Stimulated activated naive CD4-positive, alpha-beta T cell treated with Interleukin-2 at 50 U/mL for 16 hours (primary cell): ENCODE data around the gene DYNC2H1.
"Not testable (repeated sequence)": the region's sequence is repeated elsewhere in the genome, so short reads cannot be mapped to it uniquely, and the experiment has no call there.

Experiments used
- DNase-seq: peaks from one replicate; lab custom pipeline; 2025; lab: John Stamatoyannopoulos, UW

The DYNC2H1 gene

DNA sequence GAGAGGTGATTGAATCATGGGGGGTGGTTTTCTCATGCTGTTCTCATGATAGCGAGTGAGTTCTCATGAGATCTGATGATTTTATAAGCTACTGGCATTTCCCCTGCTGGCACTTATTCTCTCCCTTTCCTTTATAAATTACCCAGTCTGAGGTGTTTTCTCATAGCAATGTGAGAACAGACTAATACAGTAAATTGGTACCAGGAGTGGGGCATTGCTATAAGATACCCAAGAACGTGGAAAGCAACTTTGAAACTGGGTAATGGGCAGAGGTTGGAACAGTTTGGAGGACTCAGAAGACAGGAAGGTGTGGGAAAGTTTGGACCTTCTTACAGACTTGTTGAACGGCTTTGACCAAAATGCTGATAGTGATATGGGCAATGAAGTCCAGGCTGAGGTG, 265.0 kb downstream of the DYNC2H1 start:
- not testable (repeated sequence) for DNase-seq

DNA sequence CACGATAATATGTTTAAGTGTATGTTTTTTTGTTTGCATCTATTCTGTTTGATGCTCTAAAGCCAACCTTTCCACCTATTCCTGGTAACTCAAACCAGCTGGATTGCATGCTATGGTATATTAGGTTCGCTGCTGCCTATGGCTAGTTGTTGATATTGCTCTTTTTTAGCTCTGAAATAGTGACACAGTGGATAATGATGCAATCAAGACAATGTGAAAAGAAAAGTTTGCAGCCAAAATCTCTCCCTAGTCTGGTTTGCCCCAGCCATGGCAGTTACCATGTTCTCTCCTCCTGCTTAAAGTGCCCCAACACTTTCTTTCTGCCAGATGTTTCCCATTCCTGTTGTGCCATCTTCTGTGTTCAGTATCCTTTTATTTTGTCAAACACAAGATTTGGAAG, 269.7 kb downstream of the DYNC2H1 start:
- no peak for DNase-seq

DNA sequence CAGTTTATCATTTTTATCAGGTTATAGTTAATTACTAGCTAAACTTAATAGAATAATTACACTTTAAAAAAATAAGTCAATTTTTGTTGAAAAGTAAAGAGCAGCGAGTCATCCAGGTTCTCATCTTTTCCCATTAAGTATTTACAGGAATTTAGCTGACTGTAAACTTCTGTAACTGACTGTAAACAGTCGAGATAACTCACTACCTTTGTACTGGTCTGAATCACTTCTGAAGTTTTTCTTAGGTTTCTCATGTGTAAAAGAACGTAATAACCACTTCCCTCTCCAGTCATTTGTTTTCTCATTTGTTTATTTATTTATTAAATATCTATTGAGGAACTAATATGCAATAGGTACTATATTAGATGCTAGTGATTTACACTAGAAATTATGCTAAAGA, 270.8 kb downstream of the DYNC2H1 start:
- no peak for DNase-seq

DNA sequence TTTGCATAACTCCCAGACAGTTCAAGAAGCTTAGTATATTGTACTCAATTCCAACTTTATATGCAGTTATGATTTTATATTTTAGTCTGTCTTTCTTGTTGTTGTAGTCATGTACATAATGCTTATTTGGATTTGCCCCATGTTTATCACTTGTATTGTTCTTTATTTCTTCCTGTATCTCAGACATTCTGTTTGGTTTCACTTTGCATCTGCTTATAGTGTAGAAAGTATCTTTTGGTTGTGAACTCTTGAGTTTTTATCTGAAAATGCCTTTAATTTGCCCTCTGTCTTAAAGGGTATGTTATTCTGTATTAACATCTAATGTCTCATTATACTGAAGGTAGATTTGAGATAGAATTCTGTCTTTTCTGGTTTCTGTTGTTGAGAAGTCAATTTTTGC, 275.4 kb downstream of the DYNC2H1 start:
- DNase-seq, result no peak

DNA sequence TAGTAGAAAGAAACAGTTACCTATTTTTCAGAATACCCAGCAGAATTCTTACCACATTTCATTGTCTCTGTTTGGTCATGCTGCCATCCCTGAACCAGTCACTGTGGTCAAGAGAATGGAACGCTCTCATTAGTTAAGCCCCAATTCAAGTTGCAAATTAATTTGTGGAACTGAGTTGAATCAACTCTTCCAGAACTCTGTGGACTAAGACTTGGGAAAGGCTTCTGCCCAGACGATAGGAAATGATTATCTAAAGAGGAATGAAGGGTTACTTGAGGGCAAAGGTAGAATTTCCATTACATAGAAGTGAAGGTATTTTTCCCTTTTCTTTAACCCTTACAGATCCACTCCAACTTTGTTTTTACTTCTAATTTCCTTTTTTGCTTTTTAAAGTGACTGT, 286.4 kb downstream of the DYNC2H1 start:
- no peak for DNase-seq

DNA sequence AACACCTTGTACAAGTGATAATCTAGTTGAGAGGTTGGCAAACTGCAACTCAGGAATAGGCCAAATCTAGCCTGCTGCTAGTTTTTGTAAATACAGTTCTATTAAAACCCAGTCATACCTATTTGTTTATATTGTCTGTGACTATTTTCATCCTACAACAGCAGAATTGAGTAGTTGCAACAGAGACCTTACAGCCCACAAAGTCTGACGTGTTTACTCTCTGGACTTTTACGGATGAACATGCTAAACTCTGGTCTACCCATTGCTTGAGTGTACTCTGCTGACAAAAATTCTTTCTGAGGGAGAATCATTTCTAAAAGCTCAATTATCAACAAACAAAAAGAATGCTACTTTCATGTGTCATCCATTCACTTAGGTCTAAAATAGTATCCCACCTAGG, 287.0 kb downstream of the DYNC2H1 start:
- DNase-seq, result no peak

DNA sequence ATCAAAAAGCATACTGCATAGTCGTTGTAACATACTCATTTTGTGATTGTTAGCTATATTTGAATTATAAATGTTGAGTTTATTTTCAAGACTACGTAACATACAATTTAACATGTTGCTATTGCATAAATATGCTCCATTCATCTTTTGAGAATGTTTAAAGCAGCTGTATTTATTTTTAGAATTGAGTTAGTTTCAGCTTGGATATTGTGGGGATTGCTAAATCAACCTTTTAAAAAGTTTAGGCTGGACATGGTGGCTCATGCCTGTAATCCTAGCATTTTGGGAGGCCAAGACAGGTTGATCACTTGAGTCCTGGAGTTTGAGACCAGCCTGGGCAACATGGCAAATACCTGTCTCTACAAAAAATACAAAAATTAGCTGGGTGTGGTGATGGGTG, 288.1 kb downstream of the DYNC2H1 start:
- DNase-seq, result no peak

DNA sequence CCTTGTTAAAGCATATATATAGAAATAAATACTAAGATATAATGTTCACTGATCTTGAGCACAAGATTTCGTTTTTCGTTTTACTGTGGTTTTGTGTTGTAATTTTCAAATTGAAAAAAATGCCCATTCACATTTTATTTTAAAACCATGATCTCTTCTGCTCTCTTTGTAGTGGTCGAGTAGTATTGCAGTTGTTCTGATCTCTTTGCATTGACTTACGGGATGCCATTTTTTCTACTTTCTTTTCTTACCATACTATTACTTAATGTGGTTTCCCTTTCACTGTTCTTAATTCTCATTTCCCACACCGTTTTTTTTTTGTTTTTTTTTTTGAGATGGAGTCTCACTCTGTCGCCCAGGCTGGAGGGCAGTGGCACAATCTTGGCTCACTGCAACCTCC, 289.6 kb downstream of the DYNC2H1 start:
- no peak for DNase-seq

DNA sequence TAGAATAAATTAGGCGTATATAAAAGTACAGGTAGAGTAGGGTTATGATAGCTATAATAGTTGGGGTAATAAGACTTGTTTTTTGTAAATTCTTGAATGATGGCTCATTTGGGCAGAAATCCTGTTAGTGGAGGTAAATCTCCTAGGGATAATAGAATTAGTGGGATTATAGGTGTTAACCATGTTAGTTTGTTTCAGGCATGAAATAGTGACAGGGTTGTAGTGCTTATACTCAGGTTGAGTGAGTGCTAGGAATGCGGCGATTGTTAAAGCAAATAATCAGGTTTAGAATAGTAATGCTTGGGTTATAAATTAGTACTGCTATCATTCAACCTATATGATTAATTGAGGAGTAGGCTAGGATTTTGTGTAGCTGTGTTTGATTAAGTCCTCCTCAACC, 297.1 kb downstream of the DYNC2H1 start:
- DNase-seq, result no peak

DNA sequence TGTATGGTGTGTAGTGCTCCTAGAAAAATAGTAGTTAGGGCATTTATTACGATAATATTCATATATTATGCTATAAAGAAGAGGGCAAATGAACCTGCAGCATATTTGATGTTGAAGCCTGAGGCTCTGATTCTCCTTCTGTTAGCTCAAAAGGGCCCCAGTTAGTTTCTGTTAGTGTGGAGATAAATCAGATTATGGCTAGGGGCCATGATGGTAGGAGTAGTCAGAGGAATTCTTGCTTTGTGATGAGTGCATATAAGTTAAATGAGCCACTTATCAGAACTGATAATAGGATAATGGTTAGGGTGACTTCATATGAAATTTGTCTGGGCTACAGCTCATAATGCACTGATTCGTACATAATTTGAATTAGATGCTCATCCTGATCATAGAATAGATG, 298.4 kb downstream of the DYNC2H1 start:
- DNase-seq, result no peak

DNA sequence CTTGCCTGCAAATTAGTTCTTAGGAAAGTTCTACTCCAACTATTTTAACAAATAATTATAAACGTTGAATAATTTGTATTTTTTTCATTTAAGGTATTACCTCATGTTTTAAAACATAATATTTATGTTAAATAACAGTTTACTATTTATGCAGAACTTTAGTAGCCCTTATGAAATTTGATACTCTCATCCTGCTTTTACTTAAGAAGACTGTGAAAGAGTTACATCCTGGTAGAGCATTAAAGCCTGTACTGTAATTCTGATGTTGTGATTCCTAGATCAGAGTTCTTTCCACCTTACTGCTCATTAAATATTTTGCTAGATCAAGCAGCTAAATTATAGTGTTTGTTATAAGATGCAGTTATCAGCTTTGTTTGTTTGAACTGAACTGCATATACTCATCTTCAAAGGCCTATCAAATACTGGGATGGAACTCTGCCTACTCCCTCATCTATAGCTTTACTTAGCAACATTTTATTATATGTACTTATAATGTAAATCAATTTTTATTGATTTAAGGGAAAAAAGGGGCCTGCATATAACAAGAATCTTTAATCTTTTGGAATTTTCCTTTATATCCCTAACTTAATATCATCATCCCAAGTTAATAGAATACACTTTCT, 304.2 kb downstream of the DYNC2H1 start:
- no peak for DNase-seq

DNA sequence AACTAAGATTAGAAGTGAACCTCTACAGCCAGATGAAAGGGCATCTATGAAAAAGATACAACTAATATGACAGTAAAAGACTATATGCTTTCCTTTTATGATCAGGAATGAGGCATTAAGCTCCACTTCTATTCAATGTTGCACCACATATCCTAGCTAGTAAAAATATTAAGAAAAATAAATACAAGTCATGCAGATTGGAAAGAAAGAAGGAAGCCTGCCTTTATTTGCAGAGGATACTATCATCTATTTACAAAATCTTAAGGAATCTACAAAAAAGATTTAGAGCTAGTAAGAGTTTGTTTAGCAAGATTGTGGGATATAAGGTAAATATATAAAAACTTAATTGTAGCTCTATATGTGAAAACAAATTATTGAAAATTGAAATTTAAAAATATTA, 308.8 kb downstream of the DYNC2H1 start:
- DNase-seq, result no peak

DNA sequence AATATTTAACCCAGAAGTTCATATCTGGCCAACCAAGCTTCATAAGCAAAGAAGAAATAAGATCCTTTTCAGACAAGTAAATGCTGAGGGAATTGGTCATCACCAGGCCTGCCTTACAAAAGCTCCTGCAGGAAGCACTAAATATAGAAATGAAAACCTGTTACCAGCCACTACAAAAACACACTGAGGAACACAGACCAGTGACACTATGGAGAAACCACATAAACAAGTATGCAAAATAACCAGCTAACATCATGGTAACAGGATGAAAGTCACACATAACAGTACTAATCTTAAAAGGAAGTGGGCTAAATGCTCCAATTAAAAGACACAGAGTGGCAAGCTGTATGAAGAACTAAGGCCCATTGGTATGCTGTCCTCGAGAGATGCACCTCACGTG, 311.4 kb downstream of the DYNC2H1 start:
- DNase-seq, result no peak

DNA sequence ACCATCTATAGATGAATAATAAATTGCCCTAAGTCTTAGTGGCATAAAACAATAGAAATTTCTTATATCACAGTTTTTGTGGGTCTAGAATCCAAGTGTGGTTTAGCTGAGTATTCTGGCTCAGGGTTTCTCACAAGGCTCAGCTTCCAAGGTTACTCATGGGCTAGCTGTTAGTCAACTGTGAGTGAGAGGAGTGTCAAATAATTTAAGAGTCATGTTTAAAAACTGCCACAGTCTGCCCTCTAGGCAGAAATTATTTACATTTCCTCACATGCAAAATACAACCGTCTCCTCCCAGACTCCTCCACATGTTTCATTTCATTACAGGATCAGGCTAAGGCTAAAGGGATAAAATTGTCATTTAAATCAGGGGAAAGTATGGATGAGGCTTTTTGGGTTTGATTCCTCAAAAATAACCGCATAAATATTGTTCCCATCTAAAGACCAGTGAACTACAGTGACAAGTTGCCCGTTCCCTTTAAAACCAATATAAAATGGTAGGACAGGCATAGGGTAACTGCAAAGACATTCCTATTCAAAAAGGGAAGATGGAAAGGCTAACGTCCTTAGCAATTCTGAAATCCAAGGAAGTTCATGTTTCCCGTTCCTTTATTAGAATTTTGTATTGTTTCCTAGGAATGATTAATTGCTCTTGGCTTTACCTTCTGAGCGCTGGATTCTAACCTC, 324.3 kb downstream of the DYNC2H1 start:
- no peak for DNase-seq

DNA sequence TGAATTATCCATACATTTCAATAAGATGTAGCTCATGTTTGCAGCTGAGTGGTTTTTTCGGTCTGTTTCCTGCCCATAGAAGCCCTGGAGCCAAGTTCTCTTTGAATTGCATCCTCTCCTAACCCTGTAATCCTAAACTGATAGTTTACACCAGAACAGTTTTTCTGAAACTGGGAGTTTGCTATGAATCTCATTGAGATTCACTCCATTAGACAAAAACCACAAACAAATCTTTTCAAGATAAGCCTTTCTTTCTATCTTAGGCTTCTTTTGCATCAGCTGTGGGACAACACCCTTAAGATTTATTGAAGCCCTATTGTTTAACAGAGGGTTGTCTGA, 324.8 kb downstream of the DYNC2H1 start:
- DNase-seq, result no peak

DNA sequence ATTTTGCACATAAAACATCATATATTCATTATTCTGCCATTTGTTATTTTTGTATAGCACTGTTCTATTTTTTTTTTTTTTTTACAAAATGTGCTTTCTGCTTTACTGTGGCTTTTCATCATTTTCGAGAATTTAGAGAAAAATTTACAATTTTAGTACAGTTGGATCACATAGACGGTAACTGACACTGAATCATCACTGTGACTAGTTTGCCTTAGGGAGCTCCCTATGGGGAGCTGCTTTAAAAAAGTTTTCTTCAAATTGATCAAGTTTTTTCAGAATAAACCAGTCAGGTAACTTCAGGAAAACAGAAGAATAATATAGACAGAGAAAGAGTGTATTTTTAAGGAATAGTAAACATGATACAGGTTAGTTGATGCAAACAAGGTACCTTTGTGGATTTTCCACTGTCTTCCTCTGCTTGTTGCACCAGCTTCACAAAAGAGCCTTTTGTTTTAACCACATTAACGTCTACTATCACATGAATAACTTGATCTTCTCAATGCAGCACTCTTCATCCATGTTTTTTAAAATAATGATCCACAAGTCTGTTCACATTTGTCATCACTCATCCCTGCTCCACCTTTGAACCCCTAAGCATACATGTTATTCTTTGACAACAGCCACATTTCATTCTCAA, 327.0 kb downstream of the DYNC2H1 start:
- no peak for DNase-seq

DNA sequence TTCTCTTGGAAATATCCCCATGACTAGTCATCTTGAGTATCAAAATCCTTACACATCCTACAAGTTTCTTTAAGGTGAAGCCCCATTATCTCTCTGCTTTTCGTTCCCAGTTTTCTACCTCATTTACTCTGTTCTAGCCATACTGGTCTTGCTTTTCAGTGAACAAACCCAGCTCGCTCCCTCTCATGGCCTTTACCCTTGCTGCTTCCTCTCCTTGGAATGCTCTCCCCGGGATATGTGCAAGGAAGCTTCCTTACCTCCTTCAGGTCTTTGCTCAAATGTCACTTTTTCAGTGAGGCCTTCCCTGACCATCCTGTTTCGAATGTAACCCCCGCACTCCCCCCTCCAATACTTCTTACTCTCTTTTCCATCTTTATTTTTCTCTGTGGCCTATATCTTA, 331.8 kb downstream of the DYNC2H1 start:
- no peak for DNase-seq

DNA sequence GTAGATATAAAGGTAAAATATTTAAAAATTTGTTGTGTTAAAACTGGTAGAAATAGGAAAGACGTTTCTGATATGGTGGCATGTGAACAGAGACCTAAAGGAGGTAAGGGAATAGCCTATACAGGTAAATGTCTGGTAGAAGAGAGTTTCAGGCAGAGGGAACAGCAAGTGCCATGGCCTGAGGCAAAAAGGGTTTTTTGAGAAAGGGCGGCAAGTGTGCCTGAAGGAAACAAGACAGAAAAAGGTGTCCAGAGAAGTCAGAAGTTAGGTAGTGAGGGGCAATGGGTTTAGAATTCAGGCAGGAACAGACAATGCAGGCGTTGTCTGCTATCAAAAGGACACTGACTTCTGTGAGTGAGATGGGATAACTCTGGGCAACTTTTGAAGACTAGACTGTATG, 339.7 kb downstream of the DYNC2H1 start:
- DNase-seq, result no peak

DNA sequence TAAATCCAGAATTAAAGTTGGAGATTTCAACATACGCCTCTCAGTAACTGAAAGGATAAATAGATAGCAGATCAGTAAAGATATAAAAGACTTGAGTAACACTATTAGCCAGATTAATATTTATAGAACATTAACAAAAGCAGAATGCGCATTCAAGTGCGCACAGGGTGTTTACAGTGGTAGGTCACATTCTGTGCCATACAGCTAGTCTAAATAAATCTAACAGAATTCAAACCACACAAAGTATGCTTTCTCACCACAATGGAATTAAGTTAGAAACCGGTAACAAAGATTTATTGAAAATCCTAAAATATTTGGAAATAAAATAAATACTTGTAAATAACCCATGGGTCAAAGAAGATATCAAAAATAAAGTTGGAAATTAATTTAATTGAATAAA, 341.0 kb downstream of the DYNC2H1 start:
- no peak for DNase-seq

DNA sequence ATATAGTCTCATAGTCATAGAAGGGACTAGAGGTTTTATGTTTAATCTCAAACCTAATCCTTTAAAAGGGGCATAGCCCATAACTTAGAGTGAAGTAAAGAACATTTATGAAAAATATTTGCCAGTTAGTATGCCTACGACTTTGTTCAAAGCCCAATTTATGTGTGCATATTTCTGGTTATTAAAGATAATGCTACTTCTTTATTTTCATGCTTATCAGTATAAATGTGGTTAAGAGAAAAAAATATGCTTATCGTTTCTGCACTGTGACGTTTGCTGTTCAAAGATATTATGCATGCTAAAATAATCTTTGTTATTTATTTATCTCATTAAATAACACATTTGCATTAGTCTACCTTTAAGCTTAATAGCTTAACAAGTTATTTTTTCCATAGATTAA, 343.9 kb downstream of the DYNC2H1 start:
- no peak for DNase-seq

DNA sequence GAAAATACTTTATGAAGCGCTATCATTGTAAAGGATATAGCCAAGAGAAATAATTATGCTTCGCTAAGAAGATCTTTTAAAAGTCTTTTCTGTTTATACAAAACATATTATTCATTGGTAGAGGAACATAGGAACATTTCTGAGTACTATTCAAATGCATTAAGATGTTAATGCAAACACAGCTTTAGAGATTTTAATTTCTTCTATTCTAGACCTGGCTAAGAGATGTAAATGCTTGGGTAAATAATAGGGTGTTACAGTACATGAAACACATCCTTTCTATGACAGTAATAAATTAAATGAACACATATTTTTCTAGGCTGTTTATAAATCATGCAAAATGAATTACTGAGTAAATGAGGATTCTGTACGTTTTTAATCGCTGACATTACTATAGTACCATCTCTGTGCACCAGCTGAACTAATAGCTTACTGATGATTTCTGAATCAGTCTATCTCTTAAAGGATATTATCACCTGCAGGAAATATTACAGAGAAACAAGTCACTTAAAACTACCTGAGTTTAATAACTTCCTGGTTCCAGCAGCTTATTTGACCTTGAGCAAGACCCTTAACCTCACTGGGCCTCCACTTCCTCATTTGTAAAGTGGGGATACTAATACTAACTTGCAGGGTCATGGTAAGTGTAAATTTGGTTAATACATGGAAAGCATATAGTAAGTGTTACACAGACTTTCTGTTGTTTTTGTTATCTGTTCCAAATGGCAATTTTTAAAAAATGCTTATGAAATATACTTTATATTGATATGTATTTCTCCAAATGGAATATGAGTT, 344.9 kb downstream of the DYNC2H1 start:
- no peak for DNase-seq

DNA sequence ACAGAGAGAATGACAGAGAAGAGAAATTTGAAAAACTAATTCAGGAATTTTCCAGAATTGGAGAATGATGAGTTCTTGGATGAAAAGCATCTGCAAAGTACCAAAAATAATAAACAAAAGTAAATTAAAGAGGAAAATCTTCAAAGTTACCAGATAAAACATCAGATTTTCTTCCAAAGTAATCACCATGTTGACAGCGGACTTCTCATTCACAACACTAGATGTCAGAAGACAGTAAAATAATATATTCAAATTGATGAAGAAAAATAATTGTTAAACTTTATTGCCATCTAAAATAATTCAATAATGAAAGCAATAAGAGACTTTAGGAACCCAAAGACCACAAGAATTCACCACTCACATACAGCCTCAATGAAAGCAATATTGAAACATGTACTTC, 355.2 kb downstream of the DYNC2H1 start:
- DNase-seq, result no peak

DNA sequence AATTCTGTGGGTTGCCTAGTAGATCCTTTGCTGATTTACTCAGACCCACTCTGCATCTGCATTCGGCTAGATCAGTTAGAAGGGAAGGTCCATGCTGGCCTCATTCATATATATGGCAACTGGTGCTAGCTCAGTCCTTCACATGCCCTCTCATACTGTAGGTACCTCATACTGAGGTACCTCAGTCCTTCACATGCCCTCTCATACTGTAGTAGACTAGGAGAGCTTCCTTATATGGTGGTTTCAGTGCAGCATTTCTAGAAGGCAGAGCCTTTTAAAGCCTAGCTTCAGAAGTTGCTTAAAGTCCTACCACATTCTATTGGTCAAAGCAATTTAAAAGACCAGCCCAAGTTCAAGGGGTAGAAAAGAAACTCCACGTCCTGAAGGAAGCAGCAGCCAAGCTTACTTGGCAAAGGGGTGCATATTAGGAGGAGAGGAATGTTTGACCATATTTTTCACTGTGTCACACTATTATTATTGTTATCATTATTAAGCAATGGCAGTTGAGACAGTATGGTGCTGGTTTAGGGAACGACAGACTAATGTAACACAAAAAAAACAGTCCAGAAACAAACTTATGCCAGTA, 356.4 kb downstream of the DYNC2H1 start:
- DNase-seq, result no peak
